Measurements from ENCODE around the gene C1QTNF8.
"Not testable (repeated sequence)": the region's sequence is repeated elsewhere in the genome, so short reads cannot be mapped to it uniquely, and the experiment has no call there.

Gene C1QTNF8

GRCh38 chr16:1094124-1094479 lies 1.9 kb downstream of the C1QTNF8 start:
- TF ChIP-seq, protein P1, sequence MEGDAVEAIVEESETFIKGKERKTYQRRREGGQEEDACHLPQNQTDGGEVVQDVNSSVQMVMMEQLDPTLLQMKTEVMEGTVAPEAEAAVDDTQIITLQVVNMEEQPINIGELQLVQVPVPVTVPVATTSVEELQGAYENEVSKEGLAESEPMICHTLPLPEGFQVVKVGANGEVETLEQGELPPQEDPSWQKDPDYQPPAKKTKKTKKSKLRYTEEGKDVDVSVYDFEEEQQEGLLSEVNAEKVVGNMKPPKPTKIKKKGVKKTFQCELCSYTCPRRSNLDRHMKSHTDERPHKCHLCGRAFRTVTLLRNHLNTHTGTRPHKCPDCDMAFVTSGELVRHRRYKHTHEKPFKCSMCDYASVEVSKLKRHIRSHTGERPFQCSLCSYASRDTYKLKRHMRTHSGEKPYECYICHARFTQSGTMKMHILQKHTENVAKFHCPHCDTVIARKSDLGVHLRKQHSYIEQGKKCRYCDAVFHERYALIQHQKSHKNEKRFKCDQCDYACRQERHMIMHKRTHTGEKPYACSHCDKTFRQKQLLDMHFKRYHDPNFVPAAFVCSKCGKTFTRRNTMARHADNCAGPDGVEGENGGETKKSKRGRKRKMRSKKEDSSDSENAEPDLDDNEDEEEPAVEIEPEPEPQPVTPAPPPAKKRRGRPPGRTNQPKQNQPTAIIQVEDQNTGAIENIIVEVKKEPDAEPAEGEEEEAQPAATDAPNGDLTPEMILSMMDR (IDR thresholded peaks at IDR 0.05; ENCODE audit: insufficient read depth, low read depth, low read length, missing control alignments), result no peak
- no peak overlapping the region for H3K4me3 ChIP-seq (ENCODE audit: low read length)
- DNase-seq (ENCODE audit: low read depth), result no peak

DNA sequence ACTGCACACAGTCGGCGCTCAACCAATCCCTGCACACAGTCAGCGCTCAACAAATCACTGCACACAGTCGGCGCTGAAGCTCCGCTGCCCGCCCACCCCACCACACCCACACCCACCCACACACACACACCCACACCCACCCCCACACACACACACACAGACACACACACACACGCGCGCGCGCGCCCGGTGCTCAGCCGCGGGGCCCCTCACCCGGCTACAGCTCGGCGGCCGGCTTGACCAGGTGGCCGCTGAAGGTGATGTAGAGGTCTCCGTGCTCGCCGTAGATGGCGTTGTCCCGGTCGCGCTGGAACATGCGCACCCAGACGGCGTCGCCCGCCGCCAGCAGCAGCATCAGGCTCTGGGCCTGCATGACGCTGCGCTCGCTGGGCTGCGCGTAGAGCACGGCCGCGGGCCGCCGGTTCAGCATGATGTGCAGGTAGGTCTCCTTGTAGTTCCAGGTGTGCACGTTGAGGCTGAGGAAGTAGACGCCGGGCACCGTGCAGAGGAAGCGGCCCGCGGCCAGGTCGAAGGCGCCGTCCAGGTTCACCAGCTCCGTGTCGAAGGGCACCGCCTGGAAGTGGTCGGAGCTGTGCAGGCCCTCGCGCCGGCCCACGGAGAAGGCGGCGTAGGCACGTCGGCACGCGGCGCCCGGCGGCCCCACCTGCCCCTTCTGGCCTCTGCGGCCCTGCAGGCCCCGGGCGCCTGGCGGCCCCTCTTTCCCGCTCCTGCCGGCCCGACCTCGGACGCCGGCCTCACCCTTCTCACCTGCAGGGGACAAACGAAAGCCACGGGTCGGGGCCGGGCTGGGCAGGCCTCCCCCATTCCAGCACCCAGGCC lies 2.5 kb downstream of the C1QTNF8 start:
- no peak overlapping the region for H3K4me3 ChIP-seq (ENCODE audit: low read length)
- DNase-seq (ENCODE audit: low read depth), result no peak
- TF ChIP-seq, protein P1 (IDR thresholded peaks at IDR 0.05; ENCODE audit: insufficient read depth, low read depth, low read length, missing control alignments), result no peak

GRCh38 chr16:1092685-1093283 lies 3.3 kb downstream of the C1QTNF8 start:
- DNase-seq (ENCODE audit: low read depth); H3K4me3 ChIP-seq (ENCODE audit: low read length): not testable (repeated sequence)

GRCh38 chr16:1091992-1092552 lies 4.0 kb downstream of the C1QTNF8 start:
- no peak for DNase-seq (ENCODE audit: low read depth)
- TF ChIP-seq, protein P1 (IDR thresholded peaks at IDR 0.05; ENCODE audit: insufficient read depth, low read depth, low read length, missing control alignments), result no peak
- no peak overlapping the region for H3K4me3 ChIP-seq (ENCODE audit: low read length)

DNA sequence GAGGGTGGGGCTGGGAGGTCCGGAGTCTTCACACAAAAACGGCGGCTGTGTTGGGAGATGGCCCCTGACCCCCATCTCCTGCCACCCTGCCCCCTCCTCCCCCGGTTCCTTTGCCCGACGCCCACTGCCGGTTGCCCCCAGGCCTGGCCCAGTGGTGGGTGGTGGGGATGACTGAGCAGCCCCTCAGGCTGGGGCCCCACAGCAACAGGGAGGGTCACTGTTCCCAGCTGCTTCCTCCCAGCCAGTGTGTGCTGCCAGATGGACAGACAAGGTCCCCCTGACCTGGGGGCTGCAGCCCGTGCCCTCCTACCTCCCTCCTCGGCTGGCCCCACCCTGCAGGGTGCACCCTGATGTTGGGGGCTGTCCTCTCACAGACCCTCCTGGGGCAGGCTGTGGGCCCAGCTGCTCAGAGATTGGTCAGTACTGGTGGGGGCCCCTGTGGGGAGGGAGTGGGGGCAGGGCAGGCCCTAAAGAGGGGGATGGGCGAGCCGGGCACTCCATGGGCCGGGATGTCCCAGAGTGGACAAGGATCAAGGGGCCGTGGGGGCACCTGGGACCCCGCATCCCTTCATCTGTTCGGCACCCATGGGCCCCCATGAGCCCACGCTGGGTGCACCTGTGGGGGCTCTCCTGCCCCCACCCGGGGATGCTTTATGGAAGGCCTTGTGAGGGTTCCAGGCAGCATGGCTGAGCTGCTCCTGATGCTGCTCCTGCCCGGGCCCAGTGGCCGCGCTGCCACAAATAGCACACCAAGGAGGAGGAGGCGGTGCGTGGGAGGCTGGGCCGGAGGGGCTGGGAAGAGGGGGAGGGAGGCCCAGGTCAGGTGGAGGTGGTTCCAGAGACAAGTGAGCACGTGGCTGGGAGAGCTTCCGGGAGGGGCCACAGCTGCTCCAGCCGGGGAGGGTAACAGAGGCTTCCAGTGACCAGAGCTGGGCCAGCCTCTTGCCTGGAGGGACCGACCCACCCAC lies 5.1 kb downstream of the C1QTNF8 start:
- TF ChIP-seq, protein P1 (IDR thresholded peaks at IDR 0.05; ENCODE audit: insufficient read depth, low read depth, low read length, missing control alignments), result no peak

GRCh38 chr16:1089822-1090619 lies 6.0 kb downstream of the C1QTNF8 start:
- TF ChIP-seq, protein P1 (IDR thresholded peaks at IDR 0.05; ENCODE audit: insufficient read depth, low read depth, low read length, missing control alignments), result no peak
- no peak for DNase-seq (ENCODE audit: low read depth)
- no peak overlapping the region for H3K4me3 ChIP-seq (ENCODE audit: low read length)

More for the DNA sequence above, 5.1 kb downstream of the C1QTNF8 start:
- no peak overlapping the region for H3K4me3 ChIP-seq (ENCODE audit: low read length)
- DNase-seq (ENCODE audit: low read depth), result no peak

All from epithelial cell of esophagus (primary cell).